NCI-H187 (cell line): ENCODE data around the gene SYMPK.
"Not testable (repeated sequence)": the region's sequence is repeated elsewhere in the genome, so short reads cannot be mapped to it uniquely, and the experiment has no call there.

Source experiments
- DNase-seq, 2 experiments: peaks; one replicate each; lab custom pipeline; 2025; lab: John Stamatoyannopoulos, UW

SYMPK gene

GRCh38 chr19:45885556-45886426 is 22.8 kb upstream of the SYMPK start, which contains the start of gene IRF2BP1:
IRF2BP1 (minus strand) TSS chr19:45886141; CDS start chr19:45885774, 367 bp downstream.
- DNase-seq: peak; percentile 83 to 84

GRCh38 chr19:45884682-45885555 is 22.0 kb upstream of the SYMPK start:
- DNase-seq: no peak

GRCh38 chr19:45883881-45884681 is 21.1 kb upstream of the SYMPK start:
- DNase-seq: no peak

GRCh38 chr19:45883586-45883880 is 20.6 kb upstream of the SYMPK start:
- DNase-seq: no peak

- DNase-seq: peak; percentile 5 to 25
Measured at GRCh38 chr19:45882652-45883585, 20.0 kb upstream of the SYMPK start.

GRCh38 chr19:45881909-45882528 is 19.1 kb upstream of the SYMPK start:
- DNase-seq: no peak

GRCh38 chr19:45881082-45881908 is 18.3 kb upstream of the SYMPK start:
- DNase-seq: no peak

- no peak for DNase-seq
Measured at GRCh38 chr19:45879971-45880370, 17.0 kb upstream of the SYMPK start.

- no peak for DNase-seq
Measured at GRCh38 chr19:45879055-45879454, 16.1 kb upstream of the SYMPK start.

- DNase-seq: no peak
Measured at GRCh38 chr19:45878043-45878794, 15.3 kb upstream of the SYMPK start.

- DNase-seq: no peak
Measured at GRCh38 chr19:45876411-45877197, 13.7 kb upstream of the SYMPK start.

GRCh38 chr19:45876161-45876410 is 13.1 kb upstream of the SYMPK start:
- DNase-seq: no peak

GRCh38 chr19:45874620-45874966 is 11.6 kb upstream of the SYMPK start:
- DNase-seq: no peak

GRCh38 chr19:45873219-45873772 is 10.3 kb upstream of the SYMPK start:
- no peak for DNase-seq

GRCh38 chr19:45872095-45872919 is 9.4 kb upstream of the SYMPK start:
- no peak for DNase-seq

GRCh38 chr19:45870798-45871197 is 7.9 kb upstream of the SYMPK start:
- no peak for DNase-seq

- not testable (repeated sequence) for DNase-seq
Measured at GRCh38 chr19:45867241-45867640, 4.3 kb upstream of the SYMPK start.
